GM18868 (cell line): ENCODE data around the gene TMC4.
"Not testable (repeated sequence)": the region's sequence is repeated elsewhere in the genome, so short reads cannot be mapped to it uniquely, and the experiment has no call there.

ENCODE experiments used
- ATAC-seq: cut with Tn5 transposase; IDR thresholded peaks from one replicate; pipeline ENCODE4 v1.9.1; 2021; ENCODE audit warnings: mild to moderate bottlenecking, moderate library complexity; ENCODE audit not compliant: unreplicated experiment

The TMC4 gene

DNA sequence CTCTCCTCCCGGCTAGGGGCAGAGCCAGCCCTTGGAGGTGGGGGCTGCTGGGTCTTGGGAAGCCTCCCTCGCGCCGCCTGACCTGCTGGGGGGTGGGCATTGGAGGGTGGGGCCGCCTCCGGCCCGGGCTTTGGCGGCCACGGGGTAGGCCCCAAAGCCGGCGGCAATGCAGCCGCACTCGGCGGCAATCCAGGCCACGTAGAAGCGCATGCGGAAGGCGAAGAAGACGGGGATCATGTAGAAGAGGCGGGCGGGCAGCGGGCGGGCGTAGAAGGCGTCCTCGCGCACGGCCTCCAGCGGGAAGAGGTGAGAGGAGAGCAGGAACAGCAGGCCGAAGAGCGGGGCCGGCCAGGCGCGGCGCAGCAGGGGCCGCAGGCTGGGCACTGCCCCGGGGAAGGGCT lies 7.7 kb upstream of the TMC4 start:
- ATAC-seq = no peak

DNA sequence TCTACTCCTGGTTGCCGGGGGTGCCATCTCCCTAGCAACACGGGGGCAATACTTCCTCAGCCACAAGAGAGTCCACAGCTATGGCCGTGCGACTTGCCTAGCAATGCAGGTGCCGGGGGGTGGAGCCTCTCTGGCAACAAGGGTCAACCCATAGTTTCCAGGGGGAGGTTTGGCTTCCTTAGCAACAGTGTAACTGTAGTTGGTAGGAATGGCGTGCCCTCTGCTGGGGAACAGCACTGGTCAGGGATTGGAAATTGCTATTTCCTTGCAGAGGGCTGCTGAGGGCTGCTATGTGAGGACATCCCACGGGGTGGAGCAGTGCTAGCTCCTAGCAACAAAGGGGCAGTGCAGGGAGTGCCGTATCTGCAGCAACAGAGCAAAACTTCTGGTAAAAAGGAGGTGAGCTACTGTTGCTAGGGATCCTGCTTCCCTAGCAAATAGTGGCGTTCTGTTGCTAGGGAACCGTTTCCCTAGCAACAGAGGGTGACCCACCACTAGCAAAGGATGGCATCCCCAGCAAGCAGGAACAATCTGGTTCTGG lies 7.0 kb upstream of the TMC4 start:
- ATAC-seq = no peak

DNA sequence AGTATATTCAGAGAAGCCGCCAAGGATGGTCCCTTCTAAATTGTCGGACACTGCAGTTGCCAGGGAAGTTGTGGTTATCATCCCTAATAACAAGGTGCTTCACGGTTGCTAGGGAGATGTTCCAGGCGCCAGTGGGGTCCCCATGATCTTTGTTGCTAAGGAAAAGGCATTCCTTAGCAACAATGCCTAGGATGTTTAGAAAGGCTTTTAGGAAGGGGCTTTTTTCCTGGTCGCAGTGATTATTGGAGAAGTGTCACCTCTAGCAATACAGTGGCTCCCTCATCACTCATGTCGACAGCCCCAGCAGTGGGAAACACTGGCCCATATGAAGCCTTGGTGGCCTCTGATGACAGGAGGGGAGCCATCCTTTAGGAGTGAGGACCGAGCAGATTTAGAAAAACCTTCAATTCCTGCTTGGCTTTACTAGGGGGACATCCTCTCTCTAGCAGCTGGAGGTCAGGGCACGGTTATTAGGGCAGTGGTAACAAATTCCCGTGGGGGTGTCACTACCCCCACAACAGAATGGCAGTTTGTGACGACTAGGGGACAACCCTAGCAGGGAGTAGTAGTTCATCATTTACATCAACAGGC lies 6.4 kb upstream of the TMC4 start:
- ATAC-seq = no peak

DNA sequence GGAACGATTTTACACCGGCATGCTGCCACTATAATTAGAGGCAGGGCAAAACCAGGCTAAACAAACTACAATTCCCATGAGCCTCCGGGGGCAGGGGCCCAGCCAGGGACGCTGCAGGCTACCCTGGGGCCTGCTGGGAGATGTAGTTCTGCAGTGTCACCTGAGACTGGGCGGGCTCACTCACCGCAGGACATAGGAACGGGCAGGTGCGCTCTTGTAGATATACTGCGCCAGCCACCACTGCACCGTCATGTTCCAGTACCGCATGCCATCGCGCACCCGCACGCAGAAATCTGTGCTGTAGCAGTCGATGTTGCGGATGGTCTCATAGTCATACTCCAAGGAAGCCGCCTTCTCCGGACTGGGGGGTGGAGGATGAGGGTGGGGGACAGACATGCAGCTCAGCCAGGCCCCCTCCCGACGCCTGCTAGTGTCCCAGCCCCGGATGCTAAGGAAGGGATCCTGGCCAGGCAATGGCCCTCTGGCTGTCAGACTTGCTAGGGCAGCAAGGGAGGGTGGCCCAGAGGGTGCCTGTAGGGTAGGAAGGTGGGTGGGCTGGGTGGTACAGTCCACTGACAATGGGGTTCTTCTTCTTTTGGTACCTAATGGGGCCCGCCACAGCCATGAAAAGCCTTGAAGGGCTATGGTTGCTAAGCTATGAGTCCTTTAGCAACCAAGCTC lies 5.8 kb upstream of the TMC4 start:
- no peak for ATAC-seq

DNA sequence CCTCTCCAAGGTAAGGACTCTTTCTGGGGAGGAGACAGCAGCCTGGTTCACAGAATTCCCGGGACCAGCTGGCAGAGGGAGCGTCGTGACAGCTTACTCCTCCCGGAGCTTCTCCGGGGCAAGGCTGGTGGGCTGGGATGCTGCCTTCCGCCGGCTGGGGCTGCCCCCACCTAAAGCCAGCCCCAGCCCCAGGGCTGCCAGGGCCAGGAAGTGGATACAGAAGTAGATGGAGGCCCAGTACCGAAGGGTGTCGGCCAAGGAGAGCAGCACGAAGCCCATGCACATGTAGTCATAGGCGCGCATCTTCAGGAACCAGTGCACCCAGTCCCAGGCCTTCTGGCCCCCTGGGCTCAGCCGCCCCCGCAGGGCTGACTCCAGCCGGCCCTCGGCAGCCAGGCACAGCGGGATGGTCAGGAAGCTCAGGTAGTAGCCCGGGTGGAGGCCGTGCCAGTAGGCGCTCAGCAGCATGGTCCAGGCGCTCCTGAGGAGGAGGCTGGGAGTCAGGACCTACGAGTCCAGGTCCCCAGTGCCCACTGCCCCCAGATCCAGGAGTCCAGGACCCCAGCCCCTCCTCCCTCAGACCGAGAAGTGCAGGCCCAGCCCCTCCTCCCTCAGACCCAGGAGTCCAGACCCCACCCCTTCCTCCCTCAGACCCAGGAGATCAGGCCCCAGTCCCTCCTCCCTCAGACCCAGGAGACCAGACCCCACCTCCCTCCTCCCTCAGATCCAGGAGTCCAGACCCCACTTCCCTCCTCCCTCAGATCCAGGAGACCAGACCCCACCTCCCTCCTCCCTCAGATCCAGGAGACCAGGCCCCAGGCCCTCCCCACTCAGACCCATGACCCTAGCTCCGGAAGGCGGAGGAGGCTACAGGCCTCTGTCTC lies 1.2 kb upstream of the TMC4 start:
- no peak for ATAC-seq

DNA sequence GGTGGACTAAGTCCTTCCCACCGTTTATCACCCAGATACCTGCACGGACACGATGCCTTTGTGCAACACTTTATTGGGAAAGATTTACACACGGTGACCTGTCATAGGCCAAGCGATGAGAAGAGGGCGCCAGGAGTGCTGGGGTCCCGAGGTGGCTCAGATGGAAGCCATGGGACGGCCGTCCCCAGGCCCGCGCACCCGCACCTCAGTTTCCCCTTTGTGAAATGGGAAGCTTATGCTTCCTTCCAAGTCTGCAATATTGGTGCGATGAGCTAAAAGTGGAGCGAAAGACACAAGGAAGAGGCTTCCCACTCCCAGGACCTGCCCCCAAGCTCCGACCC lies 369 bp upstream of the TMC4 start:
- ATAC-seq = no peak

DNA sequence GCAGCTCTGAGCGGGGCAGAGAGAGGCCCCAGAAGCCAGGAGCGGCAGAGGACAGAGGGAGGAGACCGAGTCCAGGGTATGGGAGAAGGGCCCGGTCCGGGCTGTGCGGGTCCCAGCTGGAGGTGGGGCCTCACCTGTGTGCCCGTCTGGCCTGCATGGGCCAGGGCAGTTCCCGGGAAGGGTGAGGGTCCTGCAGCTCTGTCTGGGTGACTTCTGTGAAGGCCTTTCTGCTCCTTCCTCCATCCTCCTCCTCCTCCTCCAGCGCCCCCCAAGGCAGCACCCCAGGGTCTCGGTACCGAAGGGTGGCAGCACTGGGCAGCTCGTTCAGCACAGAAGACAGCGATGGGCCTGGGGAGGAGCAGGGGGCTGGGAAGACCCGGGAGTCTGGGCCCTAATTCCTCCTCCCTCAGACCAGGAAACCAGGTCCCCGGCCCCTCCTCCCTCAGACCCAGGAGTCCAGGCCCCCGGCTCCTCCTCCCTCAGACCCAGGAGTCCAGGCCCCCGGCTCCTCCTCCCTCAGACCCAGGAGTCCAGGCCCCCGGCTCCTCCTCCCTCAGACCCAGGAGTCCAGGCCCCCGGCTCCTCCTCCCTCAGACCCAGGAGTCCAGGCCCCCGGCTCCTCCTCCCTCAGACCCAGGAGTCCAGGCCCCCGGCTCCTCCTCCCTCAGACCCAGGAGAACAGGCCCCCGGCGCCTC lies 1.1 kb downstream of the TMC4 start:
- ATAC-seq = not testable (repeated sequence)

DNA sequence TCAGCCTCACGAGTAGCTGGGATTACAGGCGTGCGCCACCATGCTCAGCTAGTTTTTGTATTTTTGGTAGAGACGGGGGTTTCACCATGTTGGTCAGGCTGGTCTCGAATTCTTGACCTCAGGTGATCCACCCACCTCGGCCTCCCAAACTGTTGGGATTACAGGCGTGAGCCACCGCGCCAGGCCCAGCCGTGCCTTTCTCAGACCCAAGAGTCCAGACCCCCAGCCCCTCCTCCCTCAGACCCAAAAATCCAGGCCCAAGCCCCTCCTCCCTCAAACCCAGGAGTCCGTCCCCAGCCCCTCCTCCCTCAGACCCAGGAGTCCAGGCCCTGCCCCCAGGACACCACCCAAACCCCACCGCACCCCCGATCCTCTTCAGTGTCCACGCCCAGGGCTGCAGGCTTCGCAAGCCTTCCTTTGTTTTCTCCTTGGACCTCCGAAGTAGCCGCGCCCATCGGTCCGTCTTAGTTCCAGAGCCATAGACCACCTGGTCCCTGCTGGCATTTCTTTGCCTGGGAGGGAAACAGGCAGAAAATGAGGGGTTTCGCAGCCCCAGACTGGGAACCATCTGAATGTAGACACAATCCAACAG lies 3.7 kb downstream of the TMC4 start:
- ATAC-seq = no peak

DNA sequence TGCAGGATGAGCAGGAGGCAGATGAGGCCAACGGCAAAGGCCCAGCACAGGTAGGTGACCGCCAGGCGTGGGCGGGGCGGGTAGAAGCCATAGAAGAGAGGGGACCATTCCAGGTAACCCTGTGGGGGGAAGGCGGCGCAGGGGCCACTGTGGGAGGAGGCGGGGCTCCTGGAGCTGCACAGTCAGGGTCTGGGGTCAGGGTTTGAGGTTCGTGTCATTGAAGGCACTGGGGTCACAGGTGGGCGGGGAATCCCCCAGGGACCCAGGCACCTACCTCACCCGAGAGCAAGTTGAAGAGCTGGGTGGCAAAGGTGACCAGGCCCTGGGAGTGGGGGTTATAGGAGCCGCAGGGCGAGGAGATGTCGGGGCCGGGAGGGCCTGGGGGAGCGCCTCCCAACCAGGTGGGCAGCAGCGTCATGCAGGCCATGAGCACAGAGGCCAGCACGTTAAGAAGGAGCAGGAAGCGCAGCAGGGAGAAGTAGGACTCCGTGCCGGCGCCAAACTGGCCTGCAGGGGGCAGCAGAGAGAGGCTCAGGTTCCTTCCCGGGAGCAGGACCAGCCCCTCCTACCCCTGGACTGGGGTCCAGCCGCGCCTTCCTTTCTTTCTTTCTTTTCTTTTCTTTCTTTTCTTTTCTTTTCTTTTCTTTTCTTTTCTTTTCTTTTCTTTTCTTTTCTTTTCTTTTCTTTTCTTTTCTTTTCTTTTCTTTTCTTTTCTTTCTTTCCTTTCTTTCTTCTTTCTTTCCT lies 4.6 kb downstream of the TMC4 start:
- ATAC-seq = no peak

DNA sequence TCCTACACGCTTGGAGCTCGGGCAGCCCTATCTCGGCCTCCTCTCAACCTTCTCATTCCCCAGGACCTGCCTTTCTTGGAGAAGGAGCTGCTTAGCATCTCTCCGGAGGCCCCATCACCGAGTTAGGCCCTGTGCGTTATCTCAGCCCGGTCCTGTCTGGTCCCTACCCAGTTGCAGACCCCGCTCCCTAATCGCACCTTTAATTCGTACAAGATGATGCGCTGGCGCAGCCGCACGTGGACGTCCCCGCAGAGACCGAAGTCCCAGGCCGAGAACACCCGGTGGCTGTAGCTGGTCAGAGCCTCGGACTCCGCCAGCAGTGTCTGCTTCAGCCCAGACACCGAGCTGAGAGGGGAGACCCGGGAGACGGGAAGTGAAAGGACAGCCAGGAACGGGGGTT lies 7.7 kb downstream of the TMC4 start:
- no peak for ATAC-seq

DNA sequence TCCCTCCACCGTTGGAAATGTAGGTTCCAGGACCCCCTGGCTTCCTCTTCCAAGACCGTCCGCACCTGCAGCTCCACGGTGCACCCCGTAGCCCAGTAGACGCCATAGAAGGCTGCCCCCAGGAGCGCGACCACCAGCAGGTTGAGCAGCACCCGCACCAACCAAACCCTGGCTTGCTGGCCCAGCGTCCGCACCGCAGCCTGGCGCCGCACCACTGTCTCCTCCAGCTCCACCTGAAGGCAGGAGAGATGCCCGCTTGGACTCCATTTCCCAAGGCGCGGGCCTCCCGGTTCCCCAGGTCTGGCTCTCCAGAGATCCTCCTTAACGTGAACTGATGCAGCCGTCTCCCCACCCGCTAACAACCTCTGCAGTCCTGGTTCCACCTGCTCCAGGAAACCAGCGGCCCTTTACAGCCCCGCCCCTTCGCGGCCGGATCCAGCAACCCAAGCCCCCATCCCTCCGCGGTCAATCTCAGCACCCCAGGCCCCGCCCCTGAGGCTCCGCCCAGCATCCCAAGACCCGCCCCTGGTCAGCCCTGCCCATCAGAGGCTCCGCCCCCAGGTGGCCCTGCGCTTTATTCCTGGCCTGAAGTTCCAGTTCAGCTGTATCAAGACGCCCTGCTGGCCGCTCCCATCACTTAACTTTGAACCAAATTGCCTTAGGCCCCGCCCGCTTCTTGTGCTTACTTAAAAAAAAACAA lies 8.4 kb downstream of the TMC4 start:
- ATAC-seq = no peak

DNA sequence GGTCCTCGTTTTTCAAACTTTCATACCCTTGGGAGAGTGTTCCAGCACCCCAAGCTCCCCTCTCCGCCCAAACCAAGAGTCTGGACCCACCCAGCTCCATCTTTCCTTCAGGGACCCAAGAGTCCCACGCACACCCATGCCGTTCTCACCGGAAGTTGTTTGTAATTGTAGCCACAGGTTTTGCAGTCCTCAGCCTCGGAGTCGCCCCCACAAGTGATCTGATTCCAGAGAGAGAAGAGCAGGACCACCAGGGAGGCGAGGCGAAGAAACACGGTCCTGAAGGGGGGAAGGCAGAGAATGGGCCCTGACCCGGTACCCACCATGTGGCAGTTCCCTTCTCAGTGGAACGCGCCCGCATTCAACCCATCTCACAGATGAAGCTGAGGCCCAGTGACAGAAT lies 10.1 kb downstream of the TMC4 start:
- no peak for ATAC-seq

DNA sequence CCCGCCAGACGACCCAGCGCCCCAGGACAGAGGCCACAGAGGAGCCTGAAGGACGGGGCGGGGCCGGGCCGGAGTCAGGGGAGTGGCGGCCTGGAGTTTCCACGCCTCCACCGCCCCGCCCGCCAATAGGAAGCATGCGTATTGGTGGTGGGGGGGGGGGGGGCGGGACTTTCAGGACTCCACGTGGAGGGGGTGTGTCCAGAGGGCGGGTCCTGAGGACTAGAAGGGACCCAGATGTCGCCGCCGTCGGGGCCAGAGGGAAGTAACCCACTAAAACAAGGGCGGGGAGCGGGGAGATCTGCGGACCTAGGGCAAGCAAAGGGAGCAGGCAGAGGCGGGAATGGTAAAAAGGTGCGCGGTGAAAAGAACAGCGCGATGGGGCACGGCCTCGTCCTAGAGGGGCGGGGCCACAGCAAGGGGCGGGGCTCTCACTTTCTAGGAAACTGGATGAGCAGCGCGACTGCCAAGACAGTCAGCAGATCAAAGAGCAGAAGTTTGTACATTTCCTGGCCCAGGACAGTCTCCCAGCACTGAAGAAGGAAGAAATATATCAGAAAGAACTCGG lies 10.6 kb downstream of the TMC4 start:
- ATAC-seq = no peak

DNA sequence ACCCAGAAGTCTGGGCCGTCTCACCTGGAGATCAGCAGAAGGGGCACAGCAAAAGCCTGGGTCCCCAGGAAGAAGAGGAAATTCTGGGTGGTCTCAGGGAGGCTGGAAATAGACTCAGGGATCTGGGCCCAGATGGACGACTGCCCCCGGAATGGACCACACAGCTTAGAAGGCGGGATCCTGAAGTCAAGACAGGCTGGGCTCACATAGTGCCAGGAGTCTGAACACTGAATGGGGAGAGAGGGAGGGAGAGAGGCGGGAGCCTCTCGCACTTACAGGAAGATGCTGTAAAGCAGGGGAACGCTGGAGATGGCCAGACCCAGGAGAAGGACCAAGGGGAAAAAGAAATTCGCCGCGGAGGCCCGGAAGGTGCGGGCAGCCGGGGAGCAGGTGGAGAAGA lies 12.1 kb downstream of the TMC4 start:
- no peak for ATAC-seq

DNA sequence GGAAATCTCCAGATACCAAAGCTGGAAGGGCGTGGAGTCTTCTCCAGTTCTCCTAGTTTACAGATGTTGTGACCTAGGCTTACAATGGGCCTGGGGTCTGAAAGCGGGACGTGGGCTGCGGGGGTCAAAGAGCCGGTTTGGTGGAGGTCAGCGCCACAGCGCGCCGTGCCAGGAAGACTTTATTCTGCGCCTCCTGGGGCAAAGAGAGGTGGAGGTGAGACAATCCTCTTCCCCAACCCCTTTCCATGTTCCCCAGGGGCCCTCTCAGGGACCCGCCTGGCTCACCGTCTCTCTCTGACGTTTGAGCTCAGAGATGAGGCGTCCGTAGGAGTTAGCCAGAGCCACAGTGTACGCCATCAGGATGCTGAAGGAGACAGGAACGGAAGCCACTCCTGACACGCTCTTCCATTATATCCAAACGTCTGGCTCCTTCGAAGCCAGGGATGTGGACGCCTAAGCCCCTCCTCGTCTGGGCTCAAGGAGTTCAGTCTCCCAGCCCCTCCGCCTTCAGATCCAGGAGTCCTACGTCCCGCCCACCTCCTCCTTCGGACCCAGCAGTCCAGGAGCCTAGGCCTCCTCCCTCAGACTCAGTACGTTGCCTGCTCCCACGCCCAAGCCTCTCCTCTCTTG lies 12.7 kb downstream of the TMC4 start:
- no peak for ATAC-seq

DNA sequence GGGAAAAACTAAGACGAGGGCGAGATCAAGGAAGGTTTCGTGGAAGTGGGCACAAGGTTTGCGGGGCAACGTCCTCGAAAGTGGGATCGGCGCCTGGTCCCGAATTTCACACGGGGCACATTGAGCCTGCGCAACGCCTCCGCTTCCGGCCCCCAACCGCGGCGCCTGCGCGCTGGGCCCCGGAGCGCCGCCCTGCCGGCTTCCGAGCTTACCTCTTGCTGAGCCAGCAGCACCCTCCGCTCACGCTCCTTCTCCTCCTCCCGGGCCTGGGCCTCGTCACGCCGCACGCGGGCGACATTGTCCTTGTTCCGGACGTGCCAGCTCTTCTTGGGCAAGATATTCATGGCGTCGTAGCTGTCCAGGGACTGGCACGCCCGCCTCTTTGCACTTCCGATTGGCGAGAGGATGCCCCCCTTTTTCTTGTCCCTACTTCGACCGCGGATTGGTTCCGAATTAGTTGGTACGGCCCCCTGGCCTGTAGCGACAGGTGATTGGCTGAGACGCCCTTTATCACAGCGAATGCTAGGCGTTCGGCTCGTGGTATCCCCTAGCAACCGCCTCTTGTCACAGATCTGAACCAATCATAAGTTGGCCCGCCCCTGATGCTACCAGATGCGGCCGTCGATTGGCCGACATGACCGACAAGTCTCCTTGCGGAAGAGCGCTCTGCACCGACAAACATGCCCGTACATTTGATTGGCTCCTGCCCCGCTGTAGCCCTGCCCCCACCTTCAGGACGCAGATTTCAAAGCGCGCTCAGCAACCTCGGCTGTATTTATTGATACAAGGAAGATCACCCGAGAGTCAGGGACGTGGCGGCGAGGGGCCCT lies 13.4 kb downstream of the TMC4 start, which contains the start of gene LENG1:
LENG1 (minus strand) TSS at position 370 of the 830 bp plus-strand sequence; CDS start at position 344, 26 bp downstream.
- peak; percentile 93 for ATAC-seq

DNA sequence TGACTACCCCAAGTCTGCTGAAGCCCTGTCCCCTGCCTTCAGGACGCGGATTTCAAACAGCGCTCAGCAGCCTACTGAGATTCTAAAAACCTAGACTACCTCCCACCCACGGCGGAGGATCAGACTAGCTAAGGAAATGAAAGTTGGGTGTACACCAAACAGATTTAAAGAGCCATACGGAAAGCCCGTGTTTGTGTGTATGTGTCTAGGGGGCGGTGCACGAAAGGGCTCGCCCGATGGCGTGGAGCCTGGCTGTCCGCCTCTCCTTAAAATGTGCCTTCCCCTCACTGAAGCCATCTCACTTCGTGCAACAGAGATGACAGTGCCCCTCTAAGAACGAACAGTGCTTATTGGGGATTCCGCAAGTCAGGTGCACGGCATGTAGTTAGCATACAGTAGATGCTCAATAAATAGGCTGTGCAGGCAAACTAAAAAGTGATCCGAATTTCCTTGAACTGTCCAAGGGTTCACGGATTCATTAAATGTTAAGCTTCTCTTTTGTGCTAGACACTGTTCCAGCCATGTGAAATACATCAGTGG lies 14.1 kb downstream of the TMC4 start:
- no peak for ATAC-seq

DNA sequence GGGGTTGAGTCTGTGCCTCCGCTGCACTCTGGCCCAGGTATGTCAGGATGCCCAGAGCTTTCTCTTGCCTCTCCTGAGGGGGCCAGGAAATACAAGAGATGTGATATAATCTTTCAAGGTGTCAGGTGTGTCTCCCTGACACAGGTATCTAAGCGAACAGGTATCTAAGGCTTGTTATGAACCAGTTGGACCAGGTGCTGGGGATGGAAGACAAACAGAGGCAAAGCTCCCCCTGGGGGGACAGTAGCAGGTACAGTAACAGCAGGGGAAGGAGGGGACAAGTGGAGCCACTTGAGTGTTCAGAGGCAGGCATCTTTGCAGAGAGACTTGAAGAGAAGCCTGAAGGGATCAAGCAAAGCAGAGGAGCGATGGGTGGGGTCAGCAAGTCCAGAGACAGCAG lies 16.0 kb downstream of the TMC4 start:
- no peak for ATAC-seq
